HepG2 (cell line): ENCODE measurements around the gene ZC3H12A. TPM values are rescaled to one million over a fixed set of nuclear protein-coding genes. Genes with fewer than 3 reads are reported as not detected.

Experiments used
- DNMT1 ChIP-seq: sonication (generic); formaldehyde crosslinking; IDR thresholded peaks from 2 replicates; pipeline ENCODE4 v1.5.1; 2020; ENCODE audit warnings: mild to moderate bottlenecking, missing genetic modification reagents
- ETV5 ChIP-seq: IDR thresholded peaks from 2 replicates; pipeline ENCODE4 v1.6.1; 2018; ENCODE audit warnings: missing biosample characterization, missing genetic modification reagents, inconsistent platforms, borderline replicate concordance
- HNF1B ChIP-seq: sonication (generic); formaldehyde crosslinking; IDR thresholded peaks from 2 replicates; pipeline ENCODE4 v1.5.1; 2020; ENCODE audit warnings: mild to moderate bottlenecking, moderate library complexity, missing genetic modification reagents
- HNRNPUL1 ChIP-seq: fragments of 200-400 bp; formaldehyde crosslinking; IDR thresholded peaks from 2 replicates; pipeline ENCODE4 v1.6.1; 2017; ENCODE audit warnings: low read depth, mild to moderate bottlenecking, low read length, moderate library complexity
- LCORL ChIP-seq, 2 experiments: fragments of 450-650 bp in 1 of 2; sonication (generic) in 1 of 2; formaldehyde crosslinking in 1 of 2; IDR thresholded peaks; 2 replicates each; pipeline versions ENCODE4 v1.5.0 to v1.6.1; 2017 to 2020; ENCODE audit warnings: antibody characterized with exemption in 1 of 2, missing genetic modification reagents in 1 of 2
- PAXIP1 ChIP-seq: sonication (generic); formaldehyde crosslinking; conservative IDR thresholded peaks from 2 replicates; pipeline ENCODE4 v1.4.0; 2020; ENCODE audit warnings: mild to moderate bottlenecking, missing genetic modification reagents, moderate library complexity
- SATB2 ChIP-seq: sonication (generic); formaldehyde crosslinking; IDR thresholded peaks from 2 replicates; pipeline ENCODE4 v1.5.0; 2020; ENCODE audit warnings: missing genetic modification reagents
- SMARCE1 ChIP-seq: fragments of 450-650 bp; IDR thresholded peaks from 2 replicates; pipeline ENCODE4 v1.6.1; 2017; ENCODE audit warnings: borderline replicate concordance
- TAF1 ChIP-seq: sonication (generic); formaldehyde crosslinking; IDR thresholded peaks from 2 replicates; pipeline ENCODE4 v1.4.0; 2020; ENCODE audit warnings: missing genetic modification reagents
- TFAP4 ChIP-seq: sonication (generic); IDR thresholded peaks from 2 replicates; pipeline ENCODE4 v1.6.1; 2016; ENCODE audit warnings: low read depth, borderline replicate concordance
- ZBTB4 ChIP-seq: sonication (generic); formaldehyde crosslinking; IDR thresholded peaks from 2 replicates; pipeline ENCODE4 v1.4.0; 2020; ENCODE audit warnings: missing genetic modification reagents, mild to moderate bottlenecking, borderline replicate concordance
- ZFP91 ChIP-seq: sonication (generic); formaldehyde crosslinking; IDR thresholded peaks from 2 replicates; pipeline ENCODE4 v1.9.0; 2022; ENCODE audit warnings: missing genetic modification reagents, mild to moderate bottlenecking, borderline replicate concordance
- ZFX ChIP-seq: sonication (generic); formaldehyde crosslinking; IDR thresholded peaks from 2 replicates; pipeline ENCODE4 v1.4.0; 2020; ENCODE audit warnings: mild to moderate bottlenecking, low read depth, missing genetic modification reagents, moderate library complexity
- ZNF598 ChIP-seq: sonication (generic); formaldehyde crosslinking; IDR thresholded peaks from 2 replicates; pipeline ENCODE4 v1.5.1; 2020; ENCODE audit warnings: mild to moderate bottlenecking, missing genetic modification reagents, borderline replicate concordance
- ZNF740 ChIP-seq: sonication (generic); formaldehyde crosslinking; IDR thresholded peaks from 2 replicates; pipeline ENCODE4 v1.4.0; 2020; ENCODE audit warnings: missing genetic modification reagents
- polyA plus RNA-seq, 8 experiments: library from polyadenylated mRNA; depleted of rRNA in 3 of 8; stranded (reverse) in 7 of 8; unstranded in 1 of 8; fragments of >200 nt; fragmentation: Illumina TruSeq in 4 of 8; extraction: Trizol in 4 of 8; gene quantifications; 2 replicates each; pipeline versions ENCODE4 v1.2.1 to v1.2.3, GENCODE V29; 2011 to 2016; ENCODE audit warnings: low read depth in 4 of 8, missing spikeins in 1 of 8, mixed read lengths in 1 of 8; ENCODE audit not compliant: insufficient read depth in 1 of 8
- total RNA-seq, 5 experiments: library from RNA; depleted of rRNA; stranded (reverse); fragments of >200 nt; fragmentation: Illumina TruSeq; extraction: Trizol; gene quantifications; 2 replicates each; pipeline ENCODE4 v1.2.3, GENCODE V29; 2016; ENCODE audit warnings: low read depth in 1 of 5

The ZC3H12A gene
- total and polyA plus RNA-seq, 2 of the 13 experiments (the other 11 are each of a cell fraction or from before 2014, with no cell fraction given): 6.8 to 13.3 TPM

GRCh38 chr1:37434292-37435225 lies 39.8 kb upstream of the ZC3H12A start (continued):
- TF ChIP-seq ZBTB4 (CRISPR knock-in tag) (no peak), ZNF598 (no peak), LCORL (IDR thresholded peaks at IDR 0.05) (no peak), LCORL (CRISPR knock-in tag; IDR thresholded peaks at IDR 0.05) (no peak), TAF1 (CRISPR knock-in tag) (no peak), ZFX (CRISPR knock-in tag) (0 out of 2 replicates have a peak, but pooled peaks have one; percentile 21), SATB2 (CRISPR knock-in tag) (no peak), TFAP4 (peak; percentile 41; the same call in 1 of the 2 replicates), DNMT1 (CRISPR knock-in tag) (no peak), HNF1B (CRISPR knock-in tag) (peak; percentile 32; the same call in 1 of the 2 replicates), ETV5 (CRISPR knock-in tag) (0 out of 2 replicates have a peak, but pooled peaks have one; percentile 9), PAXIP1 (CRISPR knock-in tag) (no peak), ZNF740 (no peak), SMARCE1 (no peak), ZFP91 (CRISPR knock-in tag) (no peak), HNRNPUL1 (no peak)
